Dendritic cell treated with granulocyte-macrophage colony-stimulating factor and Interleukin-4, amounts not matched to agents 40 ng/mL and 50 ng/mL, for 4 days (primary cell): ENCODE data around the gene PSMB5.

Source experiments
- H3K27ac Mint-ChIP-seq: one replicate; pipeline ENCODE4 v1.8.0; 2022; ENCODE audit warnings: mild to moderate bottlenecking, mixed read lengths
- H3K27me3 Mint-ChIP-seq: one replicate; pipeline ENCODE4 v1.8.0; 2022; ENCODE audit warnings: mild to moderate bottlenecking, mixed read lengths
- H3K36me3 Mint-ChIP-seq: one replicate; pipeline ENCODE4 v1.8.0; 2022; ENCODE audit warnings: low read depth, mixed read lengths
- H3K4me1 Mint-ChIP-seq: one replicate; pipeline ENCODE4 v1.8.0; 2022; ENCODE audit warnings: low read depth, mixed read lengths
- H3K4me3 Mint-ChIP-seq: one replicate; pipeline ENCODE4 v1.8.0; 2022; ENCODE audit warnings: mild to moderate bottlenecking, moderate library complexity, mixed read lengths
- H3K9me3 Mint-ChIP-seq: one replicate; pipeline ENCODE4 v1.8.0; 2022; ENCODE audit warnings: mixed read lengths
- intact Hi-C: fragments of 100-400 bp; cut with micrococcal nuclease; formaldehyde crosslinking; loops from one replicate; pipeline ENCODE4 v1.15.0; 2022

The PSMB5 gene

DNA sequence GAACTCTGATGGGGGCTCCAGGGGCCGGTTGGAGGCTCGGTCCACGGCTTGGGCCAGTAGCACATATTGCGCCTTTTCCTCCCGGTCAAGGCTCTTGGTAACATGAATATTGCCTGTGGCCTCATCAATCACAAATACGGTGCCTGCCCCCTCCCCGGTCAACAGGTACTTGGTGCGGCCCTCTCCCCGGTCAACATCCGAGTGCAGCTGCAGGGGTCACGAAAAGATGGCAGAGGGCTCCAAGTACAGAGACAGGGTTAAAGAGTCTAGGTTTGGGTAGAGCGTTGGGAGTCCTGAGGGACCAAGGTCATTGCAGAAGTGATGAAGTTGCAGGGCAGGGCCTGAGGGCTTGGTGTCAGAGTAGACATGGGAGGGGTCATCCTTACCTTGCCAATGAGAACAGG lies 20.4 kb upstream of the PSMB5 start:
- peaks cover 22% of the 10 kb centered on the region for H3K27me3 Mint-ChIP-seq
- peaks cover 38% of the 10 kb centered on the region for H3K4me1 Mint-ChIP-seq
- peaks cover 21% of the 10 kb centered on the region for H3K36me3 Mint-ChIP-seq
- H3K9me3 Mint-ChIP-seq, result no peaks in the 10 kb centered on the region
- no peak overlapping the region for H3K4me3 Mint-ChIP-seq
- no peak overlapping the region for H3K27ac Mint-ChIP-seq
- intact Hi-C loops, result no loop called here

- Mint-ChIP-seq H3K27me3 (peaks cover 22% of the 10 kb centered on the region), H3K4me1 (peaks cover 36% of the 10 kb centered on the region), H3K27ac (no peak overlapping the region), H3K36me3 (peaks cover 12% of the 10 kb centered on the region), H3K4me3 (no peak overlapping the region), H3K9me3 (no peaks in the 10 kb centered on the region)
- intact Hi-C loops, result no loop called here
These were observed 19.5 kb upstream of the PSMB5 start for GRCh38 chr14:23054000-23054811.

- Mint-ChIP-seq H3K36me3 (peaks cover 4% of the 10 kb centered on the region), H3K4me1 (peaks cover 32% of the 10 kb centered on the region), H3K4me3 (no peak overlapping the region), H3K27ac (no peak overlapping the region), H3K9me3 (no peaks in the 10 kb centered on the region), H3K27me3 (peaks cover 22% of the 10 kb centered on the region)
- intact Hi-C loops, result no loop called here
These were observed 18.7 kb upstream of the PSMB5 start for GRCh38 chr14:23053426-23053825.

- Mint-ChIP-seq H3K4me3 (no peak overlapping the region), H3K9me3 (no peaks in the 10 kb centered on the region), H3K27me3 (peaks cover 22% of the 10 kb centered on the region), H3K27ac (no peak overlapping the region), H3K36me3 (no peaks in the 10 kb centered on the region), H3K4me1 (peaks cover 25% of the 10 kb centered on the region)
- intact Hi-C loops, result no loop called here
These were observed 18.0 kb upstream of the PSMB5 start for GRCh38 chr14:23052671-23053070.

GRCh38 chr14:23052182-23052623 lies 17.5 kb upstream of the PSMB5 start:
- Mint-ChIP-seq H3K36me3 (no peaks in the 10 kb centered on the region), H3K9me3 (no peaks in the 10 kb centered on the region), H3K27me3 (peaks cover 27% of the 10 kb centered on the region), H3K27ac (no peak overlapping the region), H3K4me3 (no peak overlapping the region), H3K4me1 (peaks cover 24% of the 10 kb centered on the region)
- intact Hi-C loops, result no loop called here

- Mint-ChIP-seq H3K27me3 (peaks cover 24% of the 10 kb centered on the region), H3K4me3 (no peak overlapping the region), H3K36me3 (no peaks in the 10 kb centered on the region), H3K9me3 (no peaks in the 10 kb centered on the region), H3K4me1 (peaks cover 16% of the 10 kb centered on the region), H3K27ac (no peak overlapping the region)
- intact Hi-C loops, result no loop called here
These were observed 16.7 kb upstream of the PSMB5 start for GRCh38 chr14:23051141-23052057.

DNA sequence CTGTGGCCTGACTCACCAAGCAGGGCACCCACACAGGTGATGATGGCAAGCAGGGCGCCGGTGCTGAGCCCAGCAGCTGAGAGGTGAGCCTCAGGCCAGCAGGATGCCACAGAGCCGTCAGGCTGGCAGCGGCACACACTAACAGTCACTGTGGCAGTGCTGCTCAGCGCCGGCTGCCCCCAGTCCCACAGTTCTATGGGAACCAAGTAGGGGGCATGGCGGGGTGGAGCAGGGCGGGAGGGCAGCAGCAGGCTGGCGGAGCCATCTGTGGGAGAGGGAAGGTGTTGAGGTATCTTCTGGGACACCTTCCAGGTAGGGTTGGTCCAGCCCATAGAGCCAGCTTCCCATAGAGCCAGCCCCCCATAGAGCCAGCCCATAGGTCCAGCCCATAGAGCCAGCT lies 14.3 kb upstream of the PSMB5 start:
- Mint-ChIP-seq H3K4me3 (no peak overlapping the region), H3K27ac (no peak overlapping the region), H3K27me3 (peaks cover 14% of the 10 kb centered on the region), H3K36me3 (no peaks in the 10 kb centered on the region), H3K9me3 (no peaks in the 10 kb centered on the region), H3K4me1 (peaks cover 20% of the 10 kb centered on the region)
- intact Hi-C loops, result no loop called here

- Mint-ChIP-seq H3K27ac (peak overlapping the region; percentile 4), H3K4me1 (peaks cover 20% of the 10 kb centered on the region), H3K9me3 (no peaks in the 10 kb centered on the region), H3K4me3 (no peak overlapping the region), H3K36me3 (no peaks in the 10 kb centered on the region), H3K27me3 (peaks cover 14% of the 10 kb centered on the region)
- intact Hi-C loops, result no loop called here
These were observed 13.3 kb upstream of the PSMB5 start for GRCh38 chr14:23047751-23048693.

GRCh38 chr14:23047034-23047634 lies 12.4 kb upstream of the PSMB5 start:
- H3K36me3 Mint-ChIP-seq, result no peaks in the 10 kb centered on the region
- H3K4me1 Mint-ChIP-seq, result peaks cover 20% of the 10 kb centered on the region
- peak overlapping the region; percentile 4 for H3K27ac Mint-ChIP-seq
- H3K4me3 Mint-ChIP-seq, result no peak overlapping the region
- no peaks in the 10 kb centered on the region for H3K9me3 Mint-ChIP-seq
- H3K27me3 Mint-ChIP-seq, result peaks cover 18% of the 10 kb centered on the region
- intact Hi-C loops, result no loop called here

- Mint-ChIP-seq H3K36me3 (no peaks in the 10 kb centered on the region), H3K27ac (peak overlapping the region; percentile 8), H3K27me3 (peaks cover 20% of the 10 kb centered on the region), H3K4me1 (peaks cover 13% of the 10 kb centered on the region), H3K4me3 (no peak overlapping the region), H3K9me3 (no peaks in the 10 kb centered on the region)
- intact Hi-C loops, result no loop called here
These were observed 11.0 kb upstream of the PSMB5 start for GRCh38 chr14:23045419-23046357.

- Mint-ChIP-seq H3K27ac (peak overlapping the region; percentile 8), H3K4me3 (no peak overlapping the region), H3K4me1 (peaks cover 11% of the 10 kb centered on the region), H3K9me3 (no peaks in the 10 kb centered on the region), H3K36me3 (no peaks in the 10 kb centered on the region), H3K27me3 (peaks cover 20% of the 10 kb centered on the region)
- intact Hi-C loops, result no loop called here
These were observed 10.1 kb upstream of the PSMB5 start for GRCh38 chr14:23044840-23045239.

DNA sequence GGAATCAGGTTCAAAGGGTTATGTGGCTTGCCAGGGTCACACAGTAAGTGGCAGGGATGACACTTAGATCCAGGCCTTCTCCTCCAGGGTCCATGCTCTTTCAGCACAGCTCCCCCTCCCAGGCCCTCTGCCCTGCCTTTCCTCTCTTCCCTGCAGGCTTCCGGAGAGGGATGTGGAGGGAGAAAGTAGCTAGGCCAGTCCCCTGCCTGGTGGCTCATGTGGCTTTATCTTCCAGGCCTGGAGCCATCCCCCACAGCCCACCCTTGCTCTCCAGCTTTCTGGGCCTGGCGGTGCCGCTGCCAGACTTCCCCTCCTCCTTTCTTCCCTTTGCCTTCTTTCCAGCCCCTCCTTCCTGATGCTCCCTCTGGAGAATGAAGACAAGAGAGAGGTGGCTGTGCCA lies 9.1 kb upstream of the PSMB5 start:
- H3K4me1 Mint-ChIP-seq, result peaks cover 11% of the 10 kb centered on the region
- no peak overlapping the region for H3K4me3 Mint-ChIP-seq
- no peak overlapping the region for H3K27ac Mint-ChIP-seq
- no peaks in the 10 kb centered on the region for H3K36me3 Mint-ChIP-seq
- intact Hi-C loops, result no loop called here
- peaks cover 20% of the 10 kb centered on the region for H3K27me3 Mint-ChIP-seq
- no peaks in the 10 kb centered on the region for H3K9me3 Mint-ChIP-seq
